ENCODE measurements around the gene LRRC57. TPM values are rescaled to one million over a fixed set of nuclear protein-coding genes. Genes with fewer than 3 reads are reported as not detected.

LRRC57 gene
- total and polyA plus RNA-seq, 2 of the 8 experiments (the other 6 are each of a cell fraction or from before 2014, with no cell fraction given): 5.0 to 12.7 TPM

DNA sequence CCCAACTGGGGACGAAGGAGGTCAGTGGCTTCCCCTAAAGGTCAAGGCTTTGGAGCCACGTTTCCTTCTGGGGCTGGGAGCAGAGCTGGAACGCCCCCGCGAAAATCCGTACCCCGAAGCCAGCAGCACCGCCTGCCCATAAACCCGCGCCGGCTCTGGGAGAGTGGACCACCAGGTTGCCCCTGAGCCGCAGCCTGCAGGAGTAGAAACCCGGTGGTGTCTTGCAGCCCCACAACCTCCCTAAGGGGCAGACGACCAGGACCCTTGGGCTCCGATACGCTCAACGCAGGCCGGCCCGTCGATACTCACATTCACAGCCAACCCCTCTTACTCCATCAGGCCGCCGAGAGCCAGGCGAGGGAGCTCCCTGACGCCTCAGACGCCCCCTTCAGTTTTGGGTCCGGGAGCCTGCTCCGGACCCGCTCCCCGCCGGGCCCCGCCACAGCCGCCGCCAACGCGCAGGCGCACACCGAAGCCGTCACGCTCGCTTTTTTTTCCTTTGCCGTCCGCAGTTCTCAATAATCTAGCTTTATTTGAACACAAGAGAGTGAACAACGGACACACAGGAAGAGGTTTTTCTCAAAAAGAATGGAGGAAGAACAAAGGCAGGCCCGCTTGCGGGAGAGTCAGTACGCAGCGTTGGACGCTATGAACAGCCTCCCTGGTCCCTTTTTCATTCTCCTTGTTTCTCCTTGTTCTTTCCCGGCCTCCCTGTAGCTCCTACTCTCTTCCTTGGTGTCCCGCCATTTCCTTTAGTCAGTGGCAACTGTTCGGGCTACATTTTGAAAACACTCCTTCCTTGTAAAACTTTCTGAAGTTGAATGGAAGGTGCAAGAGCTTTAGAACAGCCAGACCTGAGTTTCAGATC lies 57.7 kb downstream of the LRRC57 start, which contains the start of gene ZNF106:
Gene ZNF106, minus strand, starts transcription at position 471 of the 868 bp plus-strand sequence. CDS start 18,852 bp downstream, outside the sequence.
- Histone ChIP-seq H3K4me1 (replicated peaks in 1 of 4; ENCODE audit: control insufficient read depth in 3 of 4, insufficient read depth in 4 of 4, low read length in 3 of 4) (peaks cover 0 to 5% (median 1%) of the 10 kb centered on the region in 4 experiments; a peak in 3 of 7 replicates), H3K4me3 (ENCODE audit: extremely low read depth in 1 of 4, insufficient read depth in 2 of 4, low read depth in 3 of 4, low read length in 4 of 4) (peak within 1 kb of the TSS; percentile 72 to 88 (median 82)), H2BK15ac (ENCODE audit: low read length) (no peak within 1 kb of the TSS), H2AFZ (ENCODE audit: low read length) (peak within 1 kb of the TSS; percentile 96), H3K79me1 (ENCODE audit: low read depth, low read length) (no peaks in the 10 kb centered on the region; the same call in 1 of the 2 replicates), H3K4me2 (ENCODE audit: insufficient read depth in 1 of 2, low read depth in 2 of 2, low read length in 2 of 2) (peak within 1 kb of the TSS; percentile 71 to 79), H2BK120ac (replicated peaks; ENCODE audit: low read depth, low read length) (no peak within 1 kb of the TSS), H3K9me3 (ENCODE audit: insufficient read depth in 2 of 2, low read depth in 1 of 2, low read length in 1 of 2) (no peaks in the 10 kb centered on the region), H3K79me2 (ENCODE audit: control insufficient read depth in 1 of 2, insufficient read depth in 2 of 2, low read length in 2 of 2) (peaks cover 0 to 20% of the 10 kb centered on the region in 2 experiments; a peak in 2 of 4 replicates), H3K27me3 (replicated peaks in 1 of 4; ENCODE audit: control insufficient read depth in 3 of 4, extremely low read depth in 1 of 4, insufficient read depth in 3 of 4, low read length in 3 of 4) (no peaks in the 10 kb centered on the region), H4K8ac (ENCODE audit: extremely low read depth, insufficient read depth, low read length) (peak within 1 kb of the TSS; percentile 90; the same call in 1 of the 2 replicates), H3K9ac (replicated peaks in 1 of 4; ENCODE audit: extremely low read depth in 1 of 4, low read depth in 3 of 4, low read length in 3 of 4) (peak within 1 kb of the TSS; percentile 76 to 91 (median 82)), H3K18ac (ENCODE audit: extremely low read depth, low read length) (peak within 1 kb of the TSS; percentile 91), H3K27ac (ENCODE audit: low read depth, low read length) (peak within 1 kb of the TSS; percentile 88), H3K23ac (ENCODE audit: insufficient read length) (no peak within 1 kb of the TSS), H4K91ac (replicated peaks; ENCODE audit: insufficient read length, low read length) (peak within 1 kb of the TSS; percentile 75), H3K56ac (replicated peaks; ENCODE audit: insufficient read length, low read depth, low read length) (peak within 1 kb of the TSS; percentile 65), H4K5ac (ENCODE audit: insufficient read length, low read depth, low read length) (peak within 1 kb of the TSS; percentile 89), H2BK12ac (ENCODE audit: low read depth, low read length) (no peak within 1 kb of the TSS; the same call in 1 of the 2 replicates), H2AK5ac (ENCODE audit: low read depth, low read length) (no peak within 1 kb of the TSS), H3K4ac (replicated peaks; ENCODE audit: insufficient read length, low read depth, low read length) (no peak within 1 kb of the TSS), H3K14ac (ENCODE audit: insufficient read length) (no peak within 1 kb of the TSS), H4K20me1 (replicated peaks in 1 of 2; ENCODE audit: control insufficient read depth in 1 of 2, insufficient read depth in 2 of 2, low read length in 2 of 2) (peaks cover 0 to 2% of the 10 kb centered on the region in 2 experiments), H2BK20ac (ENCODE audit: low read length) (no peak within 1 kb of the TSS), H2BK5ac (ENCODE audit: low read depth, low read length) (peak within 1 kb of the TSS; percentile 72), H3K23me2 (ENCODE audit: low read depth, low read length) (peaks cover 9% of the 10 kb centered on the region; the same call in 1 of the 2 replicates), H3K36me3 (ENCODE audit: control insufficient read depth in 2 of 4, insufficient read depth in 4 of 4, low read length in 3 of 4) (no peaks in the 10 kb centered on the region)
- no peak for FAIRE-seq
- POLR2A ChIA-PET (ENCODE audit: partially characterized antibody): interaction anchor here (0.6 to 2.0 kb wide), 16 partner anchors 8 to 435 kb away, joined by 3 to 6 read pairs (median 4); partner anchors contain the start of genes GANC and TMEM87A
- WGBS, 2 experiments (ENCODE audit: extremely low coverage in 1 of 2, insufficient coverage in 1 of 2, insufficient read length in 1 of 2, insufficient replicate concordance in 2 of 2, low coverage in 1 of 2, low lambda C conversion rate in 2 of 2, missing lambda C conversion rate in 1 of 2): 3% methylated on average over 46 of the region's 51 CpGs; no CpG with 5 or more reads in 1 of the 2 experiments
- CTCF ChIA-PET (ENCODE audit: partially characterized antibody): interaction anchor here (0.6 to 1.7 kb wide), 7 partner anchors 8 to 1266 kb away, joined by 3 to 4 read pairs (median 3); no protein-coding TSS in a partner anchor
- DNase-seq (ENCODE audit: low read depth in 1 of 2, low spot score in 2 of 2): peak; percentile 65 to 95
- peak; percentile 65 to 66; a peak in 3 of 4 replicates for TF ChIP-seq SIN3A (conservative IDR thresholded peaks at IDR 0.05 in 1 of 2, IDR thresholded peaks at IDR 0.05 in 1 of 2; ENCODE audit: low read depth in 1 of 2, low read length in 2 of 2)
- TF ChIP-seq TAF7 (optimal IDR thresholded peaks at IDR 0.05; ENCODE audit: borderline replicate concordance, low read depth, low read length): no peak
- peak; percentile 46 for TF ChIP-seq NRF1 (IDR thresholded peaks at IDR 0.05; ENCODE audit: low read depth, low read length)
